HG02852 (cell line): ENCODE measurements around the gene PPM1E.

ENCODE experiments used
- ATAC-seq: cut with Tn5 transposase; IDR thresholded peaks from one replicate; pipeline ENCODE4 v1.9.1; 2021; ENCODE audit warnings: mild to moderate bottlenecking, moderate library complexity; ENCODE audit not compliant: unreplicated experiment

The PPM1E gene

DNA sequence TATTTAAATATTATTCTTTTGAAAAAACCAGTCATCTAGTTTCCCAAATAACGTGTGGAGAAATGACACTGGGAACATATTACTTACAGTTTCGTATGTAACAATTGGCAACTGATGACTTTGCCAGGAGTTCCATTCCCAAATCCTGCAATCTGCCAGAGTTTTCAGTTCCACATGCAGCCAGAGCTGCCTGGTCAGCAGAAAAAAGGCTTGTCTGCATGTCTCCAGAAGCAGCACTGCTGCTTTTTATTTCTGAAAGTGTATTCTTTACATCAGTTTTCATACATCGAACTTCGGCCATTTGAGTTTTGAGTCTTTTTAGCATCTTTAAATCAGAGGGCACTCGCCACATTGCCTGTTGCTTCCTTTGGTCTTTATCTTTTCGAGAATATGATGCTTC, 272.7 kb downstream of the PPM1E start:
- ATAC-seq, result no peak

DNA sequence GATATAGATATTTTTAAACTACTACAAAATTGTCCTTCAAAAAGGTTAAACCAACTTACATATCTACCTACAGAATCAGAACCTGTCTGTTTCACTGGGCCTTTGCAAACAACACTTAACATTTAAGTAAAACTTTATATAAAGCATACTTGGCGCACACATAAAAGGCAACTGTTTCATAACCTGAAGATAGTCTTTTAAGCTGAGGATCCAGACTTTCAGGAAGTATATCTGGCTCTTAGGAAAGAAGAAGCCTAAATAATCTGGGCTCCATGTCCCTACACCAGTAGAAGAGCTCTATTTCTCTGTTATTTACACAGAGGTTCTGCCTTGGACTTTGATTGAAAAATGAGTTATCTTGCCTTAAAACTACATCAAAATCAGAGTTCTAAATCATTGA, 275.2 kb downstream of the PPM1E start:
- ATAC-seq, result no peak
